8988T (cell line): Measurements from ENCODE around the gene FGF1.

Experiments
- DNase-seq: peaks from one replicate; pipeline ENCODE4 v3.0.0; 2011

The FGF1 gene

GRCh38 chr5:142685418-142686209, at the start of gene FGF1:
FGF1 (minus strand) TSS chr5:142686090; CDS start chr5:142614127, 71,963 bp downstream.
- DNase-seq = no peak

GRCh38 chr5:142727735-142728047, 41.8 kb upstream of the FGF1 start:
- DNase-seq = no peak

GRCh38 chr5:142726188-142726731, 40.4 kb upstream of the FGF1 start:
- no peak for DNase-seq

- no peak for DNase-seq
These were observed 39.6 kb upstream of the FGF1 start for GRCh38 chr5:142725231-142726187.

GRCh38 chr5:142724821-142725220, 38.9 kb upstream of the FGF1 start:
- no peak for DNase-seq

- DNase-seq = no peak
These were observed 37.0 kb upstream of the FGF1 start for GRCh38 chr5:142722896-142723295.

GRCh38 chr5:142722146-142722545, 36.3 kb upstream of the FGF1 start:
- DNase-seq = no peak

- no peak for DNase-seq
These were observed 34.9 kb upstream of the FGF1 start for GRCh38 chr5:142720641-142721271.

GRCh38 chr5:142719836-142720370, 34.0 kb upstream of the FGF1 start:
- DNase-seq = no peak

GRCh38 chr5:142717582-142718215, 31.8 kb upstream of the FGF1 start:
- no peak for DNase-seq

- no peak for DNase-seq
These were observed 31.1 kb upstream of the FGF1 start for GRCh38 chr5:142716963-142717362.

GRCh38 chr5:142715291-142715690, 29.4 kb upstream of the FGF1 start:
- DNase-seq = no peak

GRCh38 chr5:142713121-142713706, 27.3 kb upstream of the FGF1 start:
- no peak for DNase-seq

- DNase-seq = no peak
These were observed 17.3 kb upstream of the FGF1 start for GRCh38 chr5:142703153-142703552.

- no peak for DNase-seq
These were observed 15.9 kb upstream of the FGF1 start for GRCh38 chr5:142701673-142702311.

- no peak for DNase-seq
These were observed 14.7 kb upstream of the FGF1 start for GRCh38 chr5:142700566-142700965.

GRCh38 chr5:142699184-142699720, 13.4 kb upstream of the FGF1 start:
- no peak for DNase-seq

- DNase-seq = no peak
These were observed 12.7 kb upstream of the FGF1 start for GRCh38 chr5:142698447-142699183.

GRCh38 chr5:142697356-142698255, 11.7 kb upstream of the FGF1 start:
- DNase-seq = no peak
